HG02973 (cell line): ENCODE results near the gene GRIN3A.
"Not testable (repeated sequence)": the region's sequence is repeated elsewhere in the genome, so short reads cannot be mapped to it uniquely, and the experiment has no call there.

Experiments used
- ATAC-seq: cut with Tn5 transposase; IDR thresholded peaks from one replicate; pipeline ENCODE4 v1.9.1; 2021; ENCODE audit warnings: moderate library complexity; ENCODE audit not compliant: unreplicated experiment

Gene GRIN3A

GRCh38 chr9:101585740-101586139 lies 152.7 kb downstream of the GRIN3A start:
- no peak for ATAC-seq

- ATAC-seq = no peak
Observed at GRCh38 chr9:101582553-101582952, 155.9 kb downstream of the GRIN3A start.

GRCh38 chr9:101579711-101580545 lies 158.5 kb downstream of the GRIN3A start:
- no peak for ATAC-seq

GRCh38 chr9:101578378-101578777 lies 160.1 kb downstream of the GRIN3A start:
- ATAC-seq = no peak

DNA sequence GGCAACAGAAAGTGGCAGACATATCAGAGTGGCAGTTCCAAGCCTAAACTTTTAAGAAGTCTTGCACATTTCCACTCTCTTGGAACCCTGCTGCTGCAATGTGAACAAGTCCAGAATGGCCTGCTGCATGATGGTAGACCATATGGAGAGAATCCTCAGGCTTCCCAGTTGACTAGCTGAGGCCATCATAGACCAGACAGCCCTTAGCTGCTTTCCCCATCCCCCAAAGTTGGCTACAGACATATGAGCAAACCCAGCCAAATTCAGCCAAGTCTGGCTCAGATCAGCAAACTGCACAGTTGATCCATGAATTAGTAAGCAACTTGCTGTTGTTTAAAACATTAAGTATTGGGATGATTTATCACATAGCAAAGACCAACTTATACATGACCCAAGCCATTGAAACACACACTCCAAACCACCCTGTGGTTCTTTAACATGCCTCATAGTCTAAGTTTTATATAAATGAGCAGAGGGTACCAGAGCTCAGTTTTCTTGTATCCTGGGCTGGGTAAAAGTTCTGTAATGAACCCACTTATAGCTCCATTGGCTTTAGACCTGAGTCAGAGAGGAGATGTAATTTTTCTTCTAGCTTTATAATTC lies 163.6 kb downstream of the GRIN3A start:
- ATAC-seq = no peak

- no peak for ATAC-seq
Observed at GRCh38 chr9:101572316-101572715, 166.1 kb downstream of the GRIN3A start.

GRCh38 chr9:101571114-101571513 lies 167.3 kb downstream of the GRIN3A start:
- ATAC-seq = no peak

GRCh38 chr9:101569741-101570501 lies 168.5 kb downstream of the GRIN3A start:
- ATAC-seq = no peak

DNA sequence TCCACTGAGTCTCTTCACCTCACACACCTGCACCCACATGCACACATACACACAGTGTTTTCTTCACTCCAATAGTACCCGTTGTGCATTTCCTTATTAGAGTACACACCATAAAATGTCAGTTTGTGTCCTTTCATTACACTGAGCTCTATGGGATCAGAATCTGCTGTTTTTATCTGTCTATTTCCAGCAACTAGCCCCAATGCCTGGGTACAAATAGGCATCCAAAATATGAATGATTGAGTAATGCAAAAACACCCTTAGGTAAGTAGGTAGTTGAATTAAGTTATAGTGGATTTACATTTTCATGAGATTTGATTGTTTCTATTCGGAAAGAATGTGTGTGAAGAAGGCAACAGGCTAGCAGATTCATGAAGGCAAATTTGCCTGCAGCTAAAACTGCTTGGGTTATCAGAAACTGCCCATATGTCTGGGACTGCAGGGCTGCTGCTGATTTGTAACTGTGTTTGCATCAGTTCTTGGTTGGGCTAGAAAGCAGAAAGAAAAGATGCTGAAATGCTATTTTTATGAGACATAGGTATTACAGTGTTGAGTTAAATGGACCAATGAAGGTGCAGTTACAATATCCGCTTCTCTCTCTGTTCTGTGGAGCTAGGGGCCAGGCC lies 170.6 kb downstream of the GRIN3A start:
- no peak for ATAC-seq

DNA sequence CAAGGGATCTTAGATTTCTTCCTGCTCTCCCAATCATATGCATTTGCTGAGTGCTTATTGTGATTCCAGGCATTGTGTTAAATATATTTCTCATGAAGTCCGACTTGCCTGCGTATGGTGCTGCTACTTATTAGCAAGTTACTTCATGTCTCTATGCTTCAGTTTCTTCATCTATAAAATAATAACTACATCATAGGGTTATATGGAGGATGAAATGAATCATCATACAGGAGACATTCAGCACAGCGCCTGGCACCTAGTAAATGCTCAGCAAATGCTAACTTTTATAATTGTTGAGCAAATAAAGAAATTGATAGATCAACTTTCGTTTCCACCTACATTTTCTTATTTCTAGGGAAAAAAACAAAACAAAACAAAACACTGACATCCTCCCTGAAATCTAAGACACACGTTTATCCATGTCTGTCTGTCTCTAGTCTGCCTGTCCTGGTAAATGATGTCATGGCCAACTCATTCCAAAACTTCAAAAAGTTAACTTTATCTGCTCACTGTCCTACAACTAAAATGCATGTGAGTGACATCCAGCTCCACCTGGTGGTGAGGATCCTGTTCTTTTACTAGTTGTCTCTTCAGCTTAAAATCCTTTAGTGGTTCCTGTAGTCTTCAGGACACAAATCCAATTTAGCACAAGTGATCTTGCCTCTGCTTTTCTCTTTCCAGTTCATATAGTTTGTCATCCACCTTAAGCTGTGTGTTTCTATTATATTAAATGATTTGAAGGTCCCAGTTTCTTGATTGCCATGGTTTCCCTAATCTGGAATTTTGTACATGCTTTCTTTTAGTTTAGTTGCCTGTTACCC lies 171.3 kb downstream of the GRIN3A start:
- ATAC-seq = peak; percentile 64

GRCh38 chr9:101564252-101564651 lies 174.2 kb downstream of the GRIN3A start:
- ATAC-seq = no peak

- no peak for ATAC-seq
Observed at GRCh38 chr9:101562966-101563365, 175.5 kb downstream of the GRIN3A start.

DNA sequence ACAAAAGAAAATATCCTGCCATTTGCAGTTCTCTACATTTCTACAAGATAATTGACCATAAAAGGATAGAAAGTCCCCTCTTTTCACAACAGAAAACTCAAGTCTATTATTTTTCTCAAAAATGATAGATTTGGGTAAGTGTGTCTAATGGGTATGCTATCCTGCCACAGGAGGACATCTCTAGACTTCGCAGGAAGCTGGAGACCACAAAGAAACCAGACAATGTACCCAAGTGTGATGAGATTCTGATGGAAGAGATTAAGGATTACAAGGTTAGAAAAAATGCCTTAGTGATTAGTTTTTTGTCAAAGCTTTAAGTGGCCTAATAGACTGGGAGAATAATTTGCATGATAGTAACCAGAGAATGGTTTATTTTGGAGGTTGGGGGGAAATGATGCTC lies 176.7 kb downstream of the GRIN3A start:
- no peak for ATAC-seq

DNA sequence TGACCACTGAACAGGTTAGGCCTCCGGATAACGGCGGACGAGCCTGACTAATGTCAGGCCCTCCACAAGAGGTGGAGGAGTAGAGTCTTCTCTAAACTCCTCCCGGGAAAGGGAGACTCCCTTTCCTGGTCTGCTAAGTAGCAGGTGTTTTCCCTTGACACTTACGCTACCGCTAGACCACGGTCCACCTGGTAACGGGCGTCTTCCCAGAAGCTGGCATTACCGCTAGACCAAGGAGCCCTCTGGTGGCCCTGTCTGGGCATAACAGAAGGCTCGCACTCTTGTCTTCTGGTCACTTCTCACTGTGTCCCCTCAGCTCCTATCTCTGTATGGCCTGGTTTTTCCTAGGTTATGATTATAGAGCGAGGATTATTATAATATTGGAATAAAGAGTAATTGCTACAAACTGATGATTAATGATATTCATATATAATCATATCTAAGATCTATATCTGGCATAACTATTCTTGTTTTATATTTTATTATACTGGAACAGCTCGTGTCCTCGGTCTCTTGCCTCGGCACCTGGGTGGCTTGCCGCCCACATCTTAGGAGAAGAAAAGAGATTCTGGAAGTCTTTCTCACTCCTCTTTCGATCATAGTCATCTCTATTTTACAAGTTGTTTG lies 188.9 kb downstream of the GRIN3A start:
- ATAC-seq = not testable (repeated sequence)

DNA sequence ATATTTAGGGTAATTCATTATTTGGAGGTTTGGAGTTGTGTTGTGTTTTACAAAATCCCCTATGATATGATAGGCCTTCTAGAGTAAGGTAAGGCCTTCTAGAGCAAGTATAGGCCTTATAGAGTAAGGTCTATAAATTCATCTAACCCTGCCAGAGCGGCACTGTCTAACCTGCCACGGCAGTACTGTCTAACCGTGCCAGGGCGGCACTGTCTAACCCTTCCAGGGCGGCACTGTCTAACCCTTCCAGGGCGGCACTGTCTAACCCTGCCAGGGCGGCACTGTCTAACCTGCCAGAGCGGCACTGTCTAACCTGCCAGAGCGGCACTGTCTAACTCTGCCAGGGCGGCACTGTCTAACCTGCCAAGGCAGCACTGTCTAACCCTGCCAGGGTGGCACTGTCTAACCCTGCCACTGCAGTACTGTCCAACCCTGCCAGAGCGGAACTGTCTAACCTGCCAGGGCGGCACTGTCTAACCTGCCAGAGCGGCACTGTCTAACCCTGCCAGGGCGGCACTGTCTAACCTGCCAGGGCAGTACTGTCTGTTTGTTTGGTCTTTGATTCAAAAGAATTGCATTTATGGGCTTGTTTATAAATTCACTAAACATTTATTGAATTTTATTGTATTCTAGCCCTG lies 195.2 kb downstream of the GRIN3A start:
- no peak for ATAC-seq

GRCh38 chr9:101540069-101540468 lies 198.4 kb downstream of the GRIN3A start:
- no peak for ATAC-seq

- ATAC-seq = no peak
Observed at GRCh38 chr9:101536938-101537337, 201.5 kb downstream of the GRIN3A start.

GRCh38 chr9:101536351-101536750 lies 202.1 kb downstream of the GRIN3A start:
- no peak for ATAC-seq
